ENCODE data around the gene FARSA. TPM values are rescaled to one million over a fixed set of nuclear protein-coding genes. Genes with fewer than 3 reads are reported as not detected.

FARSA gene
- total and polyA plus RNA-seq, 10 of the 15 experiments (the other 5 are each of a cell fraction or from before 2014, with no cell fraction given) = 20.3 to 212 (median 76.4) TPM

- TF ChIP-seq POU2F2 (IDR thresholded peaks at IDR 0.05; ENCODE audit: borderline replicate concordance, low read depth, low read length) (peak; percentile 47; the same call in 2 of the 3 replicates), IRF5 (IDR thresholded peaks at IDR 0.05; ENCODE audit: borderline replicate concordance) (no peak), TBL1XR1 (IDR thresholded peaks at IDR 0.05; ENCODE audit: low read depth, low read length) (peak; percentile 84), NRF1 (conservative IDR thresholded peaks at IDR 0.05; ENCODE audit: low read depth, low read length) (no peak), EGR1 (IDR thresholded peaks at IDR 0.05; ENCODE audit: borderline replicate concordance in 1 of 2, low read depth in 2 of 2, low read length in 2 of 2) (no peak), ETV6 (conservative IDR thresholded peaks at IDR 0.05 in 1 of 2, IDR thresholded peaks at IDR 0.05 in 1 of 2; ENCODE audit: borderline replicate concordance in 1 of 2, low read depth in 1 of 2) (no peak), ZZZ3 (IDR thresholded peaks at IDR 0.05; ENCODE audit: control insufficient read depth, insufficient read length, low read depth) (no peak), SMAD5 (IDR thresholded peaks at IDR 0.05; ENCODE audit: low read depth) (peak; percentile 80; the same call in 1 of the 2 replicates), BHLHE40 (IDR thresholded peaks at IDR 0.05; ENCODE audit: borderline replicate concordance in 1 of 2, low read depth in 2 of 2, low read length in 1 of 2) (peak; percentile 58 to 63; a peak in 3 of 4 replicates), FOXK2 (IDR thresholded peaks at IDR 0.05) (no peak), WRNIP1 (IDR thresholded peaks at IDR 0.05; ENCODE audit: borderline replicate concordance, low read depth, low read length) (no peak; the same call in 1 of the 2 replicates), PAX8 (IDR thresholded peaks at IDR 0.05) (no peak), BRCA1 (IDR thresholded peaks at IDR 0.05; ENCODE audit: low read depth, low read length) (no peak), NFYB (IDR thresholded peaks at IDR 0.05; ENCODE audit: insufficient read depth, low read depth, low read length) (no peak), E4F1 (IDR thresholded peaks at IDR 0.05; ENCODE audit: borderline replicate concordance, partially characterized antibody) (no peak), ZNF592 (IDR thresholded peaks at IDR 0.05) (peak; percentile 100), RELA (IDR thresholded peaks at IDR 0.05; ENCODE audit: borderline replicate concordance, partially characterized antibody) (peak; percentile 83), ZNF207 (IDR thresholded peaks at IDR 0.05; ENCODE audit: borderline replicate concordance) (no peak; the same call in 1 of the 2 replicates)
Measured at GRCh38 chr19:12933287-12934072, at the start of gene FARSA (continued).

All from GM12878 (cell line).